ENCODE results near the gene VEZT.

The VEZT gene

DNA sequence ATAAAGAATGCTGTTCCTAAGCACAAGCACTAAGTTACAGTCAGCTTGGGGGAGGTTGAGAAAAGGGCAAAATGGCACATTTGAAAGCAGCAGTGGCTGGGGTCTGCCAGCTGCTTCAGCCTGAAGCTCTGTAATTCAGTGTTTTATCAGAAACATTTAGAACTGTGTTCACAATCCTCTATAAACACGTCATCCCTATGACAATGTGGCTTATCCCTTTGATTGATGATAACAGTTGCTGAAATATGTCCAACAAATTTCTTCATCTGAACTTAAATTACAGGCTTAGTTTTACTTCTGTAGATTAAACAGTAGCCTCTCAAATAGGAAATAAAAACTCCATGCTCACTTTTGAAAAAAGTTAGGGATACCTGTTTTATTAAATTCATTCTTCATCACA, 108.8 kb downstream of the VEZT start:
- no peak for DNase-seq

DNA sequence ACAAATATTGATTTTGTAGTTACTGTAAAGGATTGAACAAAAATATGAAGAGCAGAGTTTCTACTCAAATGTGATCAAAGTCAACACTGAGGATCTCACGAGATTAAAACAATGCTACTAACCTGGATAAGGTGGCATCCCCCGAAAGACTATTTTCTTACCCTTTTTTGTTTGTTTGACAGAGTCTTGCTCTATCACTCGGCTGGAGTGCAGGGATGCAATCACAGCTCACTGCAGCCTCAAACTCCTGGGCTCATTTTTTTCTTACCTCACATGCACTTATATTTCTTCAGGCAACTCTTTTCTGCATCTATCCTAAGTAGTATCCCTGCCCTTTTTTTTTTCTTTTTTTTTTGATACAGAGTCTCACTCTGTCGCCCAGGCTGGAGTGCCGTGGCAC, 109.2 kb downstream of the VEZT start:
- no peak for DNase-seq

DNA sequence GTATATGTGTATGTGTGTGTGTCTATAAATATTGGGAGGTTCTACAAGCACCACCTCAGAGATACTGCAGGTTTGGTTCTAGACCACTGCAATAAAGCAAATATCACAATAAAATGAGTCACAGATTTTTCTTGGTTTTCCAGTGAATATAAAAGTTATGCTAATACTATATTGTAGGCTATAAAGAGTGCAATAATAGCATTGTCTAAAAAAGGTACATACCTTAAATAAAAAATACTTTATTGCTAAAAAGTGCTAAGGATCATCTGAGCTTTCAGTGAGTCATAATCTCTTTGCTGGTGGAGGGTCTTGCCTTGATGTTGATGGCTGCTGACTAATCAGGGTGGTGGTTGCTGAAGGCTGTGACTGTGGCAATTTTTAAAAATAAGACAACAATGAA, 111.1 kb downstream of the VEZT start:
- no peak for DNase-seq

DNA sequence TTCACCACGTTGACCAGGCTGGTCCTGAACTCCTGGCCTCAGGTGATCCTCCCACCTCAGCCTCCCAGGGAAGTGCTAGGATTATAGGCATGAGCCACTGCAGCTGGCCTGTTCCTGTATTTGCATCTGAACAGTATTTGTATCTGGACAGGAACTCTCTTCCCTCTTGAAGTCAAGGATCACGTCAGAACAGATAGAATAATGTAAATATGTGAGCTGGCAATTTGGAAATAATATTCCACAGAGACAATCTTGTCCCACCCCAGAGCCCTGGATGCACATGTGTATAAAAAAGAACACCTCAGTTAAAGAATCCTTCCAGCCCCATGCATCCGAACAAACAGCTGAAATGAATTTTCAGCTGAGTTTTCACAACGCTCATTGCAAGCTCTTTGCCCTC, 118.3 kb downstream of the VEZT start:
- DNase-seq, result no peak

DNA sequence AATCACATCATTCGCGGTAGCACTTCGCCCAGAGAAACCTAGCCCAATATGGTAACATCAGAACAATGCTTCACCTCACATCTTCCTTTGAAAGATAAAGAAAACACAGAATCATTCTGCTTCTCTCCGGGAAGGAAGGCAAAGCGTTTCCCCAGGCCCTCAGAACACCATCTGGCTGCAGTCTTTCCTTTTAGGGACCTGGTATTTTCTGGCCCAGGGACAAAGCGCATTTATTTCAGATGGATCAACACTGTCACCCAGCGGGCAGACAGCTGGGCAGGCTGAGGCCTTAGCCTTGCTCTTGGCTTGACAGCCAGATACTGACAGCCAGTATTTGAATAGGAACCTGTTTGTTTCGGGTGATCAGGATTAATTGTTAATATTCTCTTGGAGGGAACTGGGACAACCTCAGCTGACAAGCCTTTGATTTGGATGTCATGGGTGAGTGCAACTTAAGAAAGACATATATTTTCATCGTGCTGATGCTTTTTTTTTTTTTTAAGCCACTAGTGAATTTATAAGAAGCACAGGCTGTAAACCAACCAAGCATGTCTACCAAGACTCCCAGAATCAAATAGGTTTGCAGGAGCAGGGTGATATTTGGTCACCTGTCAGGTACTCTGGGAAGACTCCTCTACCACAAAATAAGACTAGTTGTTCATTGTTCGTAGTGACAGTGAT, 118.9 kb downstream of the VEZT start:
- no peak for DNase-seq

DNA sequence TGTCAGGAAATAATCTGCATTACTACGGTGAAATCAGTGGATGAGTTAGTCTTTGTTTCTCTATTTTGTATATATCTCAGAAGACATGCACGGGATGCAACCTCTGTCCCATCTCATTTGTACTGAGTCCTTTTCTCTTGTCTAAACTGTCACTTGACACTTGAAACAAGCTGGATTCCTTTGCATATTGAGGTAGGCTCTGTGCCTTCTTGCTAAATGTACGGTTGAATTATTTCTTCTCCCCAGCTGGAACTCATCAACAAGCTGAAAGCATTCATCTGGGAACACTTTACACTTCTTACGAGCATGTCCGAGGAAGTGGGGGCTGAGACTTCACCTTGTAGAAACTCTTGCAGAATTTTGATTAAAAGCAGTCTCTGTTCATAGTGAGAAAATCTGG, 119.5 kb downstream of the VEZT start:
- no peak for DNase-seq

DNA sequence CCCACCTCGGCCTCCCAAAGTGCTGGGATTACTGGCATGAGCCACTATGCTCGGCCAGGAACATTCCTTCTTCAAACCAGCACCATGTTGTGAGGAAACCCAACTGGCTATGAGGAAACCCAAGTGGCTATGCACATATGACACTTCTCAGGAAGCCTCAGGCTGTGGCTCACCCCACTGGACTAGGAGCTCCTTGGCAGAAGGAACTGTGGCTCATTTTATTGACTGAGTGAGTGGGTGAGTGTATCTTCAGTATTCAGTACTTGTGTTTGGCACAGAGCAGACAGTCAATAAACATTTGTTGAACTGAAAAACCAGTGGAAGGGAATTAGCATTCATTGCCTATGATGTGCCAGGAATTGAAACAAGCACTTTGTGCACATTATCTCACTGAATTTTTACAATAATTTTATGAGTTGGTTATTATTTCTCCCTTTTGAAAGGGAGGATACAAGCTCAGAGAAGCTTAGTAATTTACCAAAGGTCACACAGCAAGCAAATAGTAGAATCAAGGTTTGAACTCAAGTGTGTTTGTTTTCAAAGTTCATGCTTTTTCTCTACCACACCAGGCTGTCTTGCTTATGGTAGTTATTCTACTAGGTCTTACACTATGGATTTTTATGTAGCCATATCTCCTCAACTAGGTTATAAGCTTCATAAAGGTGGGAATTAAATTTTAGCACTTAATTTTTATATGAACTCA, 121.6 kb downstream of the VEZT start:
- DNase-seq, result no peak

DNA sequence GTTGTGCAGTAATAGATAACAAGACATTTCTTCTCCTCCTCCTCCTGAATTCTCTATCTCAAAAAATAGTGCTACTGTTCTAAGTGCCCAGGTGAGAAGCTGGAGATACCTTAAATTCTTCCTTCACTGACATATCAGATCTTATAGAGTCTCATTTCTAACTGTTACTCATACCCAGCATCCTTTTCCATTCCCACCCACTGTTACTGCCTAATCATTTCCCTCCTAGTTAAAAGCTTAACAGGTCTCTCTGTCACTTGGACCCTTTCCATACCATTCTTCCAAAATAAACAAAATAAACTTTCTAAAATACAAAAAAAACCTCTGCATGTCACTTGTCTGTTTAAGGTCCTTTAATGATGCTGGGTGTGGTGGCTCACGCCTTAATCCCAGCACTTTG, 124.4 kb downstream of the VEZT start:
- no peak for DNase-seq

DNA sequence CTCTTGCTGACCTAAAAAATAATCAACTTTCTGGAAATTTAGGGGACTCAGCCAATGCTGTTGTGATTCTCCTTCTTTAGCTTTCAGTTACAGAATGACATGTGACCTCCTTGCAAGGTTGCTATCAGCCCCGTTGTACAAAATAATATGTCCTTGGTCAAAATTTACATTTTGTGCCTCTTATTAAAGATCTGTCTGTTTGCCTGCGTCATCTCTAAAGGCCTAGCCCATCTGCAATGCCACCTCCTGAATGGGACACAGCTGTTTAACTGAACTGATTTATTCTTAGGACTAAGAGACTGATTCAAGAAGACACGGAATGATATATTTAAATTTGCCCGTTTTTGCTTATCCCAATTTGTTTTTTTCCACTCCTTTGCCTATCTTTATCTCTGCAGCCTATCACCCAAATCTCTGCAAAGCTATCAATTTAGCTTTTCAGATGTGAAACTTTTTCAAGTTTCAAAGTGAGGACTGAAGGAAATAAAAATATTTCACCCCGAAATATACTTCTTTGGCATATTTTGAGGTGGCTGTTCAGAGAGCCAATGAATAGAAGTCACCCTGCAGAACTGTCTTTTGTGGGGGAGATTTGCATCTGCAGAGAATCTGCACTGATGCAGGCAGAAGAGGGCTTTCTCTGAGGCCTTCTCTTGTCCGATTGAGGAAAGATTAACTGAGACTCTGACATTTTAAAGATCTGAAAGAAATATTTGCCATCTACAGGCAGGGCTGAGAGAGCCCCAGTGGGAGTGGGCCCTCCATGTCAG, 126.0 kb downstream of the VEZT start:
- no peak for DNase-seq

DNA sequence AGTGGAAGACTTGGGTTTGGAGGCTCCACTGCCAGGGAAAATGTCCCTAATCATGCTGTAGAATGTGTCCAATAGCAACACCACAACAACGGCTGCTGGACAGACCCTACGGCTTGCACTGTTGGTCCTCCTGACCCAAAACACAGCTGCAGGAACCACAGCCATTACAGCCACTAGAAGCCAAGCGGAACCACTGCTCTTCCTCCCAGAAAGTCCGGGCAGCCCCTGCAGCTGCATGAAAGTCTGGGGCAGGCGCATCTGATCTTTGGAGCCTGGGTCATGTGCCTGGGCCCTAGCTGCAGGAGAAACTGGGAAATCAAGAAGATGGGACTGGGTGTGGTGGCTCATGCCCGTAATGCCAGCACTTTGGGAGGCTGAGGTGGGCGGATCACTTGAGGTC, 131.7 kb downstream of the VEZT start:
- no peak for DNase-seq

DNA sequence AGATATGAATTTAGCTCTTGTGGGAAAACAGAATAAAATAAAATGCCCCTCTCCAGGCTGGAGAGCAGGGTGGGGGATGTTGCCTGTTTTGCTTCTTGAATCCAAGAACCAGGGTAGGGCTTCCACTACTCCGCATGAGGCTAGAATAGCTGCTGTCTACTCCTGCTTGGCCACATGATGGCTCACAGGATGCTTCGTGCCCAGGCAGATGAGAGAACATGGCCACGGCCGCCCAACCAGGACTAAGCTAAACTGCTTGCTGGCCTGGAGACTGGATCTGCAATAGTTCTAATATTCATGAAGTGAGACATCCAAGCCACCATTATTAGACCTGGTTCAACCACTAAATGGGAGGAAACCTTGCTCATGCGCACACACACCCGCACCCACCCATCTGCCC, 134.1 kb downstream of the VEZT start:
- DNase-seq, result no peak

All from activated CD4-positive, CD25-positive, alpha-beta regulatory T cell (primary cell).